SH-SY5Y (cell line): ENCODE measurements around the gene FBXO17.

Source experiments
- GATA2 ChIP-seq: IDR thresholded peaks from 2 replicates; pipeline ENCODE4 v1.6.1; 2011; ENCODE audit warnings: mild to moderate bottlenecking, low read depth, low read length
- GATA3 ChIP-seq: IDR thresholded peaks from 2 replicates; pipeline ENCODE4 v1.6.1; 2011; ENCODE audit warnings: low read depth, mild to moderate bottlenecking, low read length, moderate library complexity

DNA sequence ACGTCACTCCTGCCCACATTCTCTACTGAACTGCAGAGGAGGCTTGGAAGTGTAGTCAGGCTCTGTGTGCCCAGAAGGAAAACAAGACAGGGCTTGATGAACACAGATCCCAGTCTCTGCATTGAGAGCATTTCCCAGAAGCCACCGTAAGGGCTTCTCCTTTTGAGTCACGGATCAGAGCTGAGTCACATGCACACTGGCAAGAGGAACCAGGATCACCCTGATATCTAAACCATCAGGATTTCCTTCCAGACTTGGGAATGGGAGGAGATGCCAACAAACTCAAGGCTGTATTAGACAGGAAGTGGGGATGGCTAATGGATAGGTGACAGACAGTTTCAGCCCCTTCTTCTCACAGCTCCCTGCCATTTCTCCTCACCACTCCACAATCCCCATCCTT, 17.7 kb upstream of the FBXO17 start:
- TF ChIP-seq GATA3 (no peak), GATA2 (no peak)
